Left lung (tissue), 10 donors: ENCODE measurements around the gene ZNF808. TPM values are rescaled to one million over a fixed set of nuclear protein-coding genes. Genes with fewer than 3 reads are reported as not detected.
"Not testable (repeated sequence)": the region's sequence is repeated elsewhere in the genome, so short reads cannot be mapped to it uniquely, and the experiment has no call there.

Source experiments
- ATAC-seq: fragments of 200-7000 bp; cut with Tn5 transposase; one replicate; pipeline ENCODE4 v1.9.1; 2020; ENCODE audit warnings: moderate library complexity
- DNase-seq, 4 donors: peaks; one replicate each; pipeline ENCODE4 v3.0.0-alpha.2; 2013 to 2020
- H3K27ac ChIP-seq, 2 donors: fragments of 200-600 bp; sonication (generic) in 1 of 2; one replicate each; pipeline versions ENCODE4 v1.5.0 to v1.8.0; 2020 to 2021
- H3K27me3 ChIP-seq, 2 donors: fragments of 200-600 bp; sonication (generic) in 1 of 2; one replicate each; pipeline versions ENCODE4 v1.5.0 to v1.8.0; 2020 to 2021
- H3K36me3 ChIP-seq, 2 donors: fragments of 200-600 bp; sonication (generic) in 1 of 2; one replicate each; pipeline versions ENCODE4 v1.5.0 to v1.8.0; 2020 to 2021
- H3K4me1 ChIP-seq, 2 donors: fragments of 200-600 bp; one replicate each; pipeline ENCODE4 v1.8.0; 2021
- H3K4me3 ChIP-seq, 2 donors: fragments of 200-600 bp; sonication (generic) in 1 of 2; one replicate each; pipeline versions ENCODE4 v1.5.0 to v1.8.0; 2020 to 2021; ENCODE audit warnings: mild to moderate bottlenecking in 1 of 2
- H3K9me3 ChIP-seq, 2 donors: fragments of 200-600 bp; sonication (generic) in 1 of 2; one replicate each; pipeline versions ENCODE4 v1.5.0 to v1.8.0; 2020 to 2021
- intact Hi-C, 2 donors: fragments of 100-400 bp; cut with DNase I; formaldehyde crosslinking; loops; one replicate each; pipeline versions ENCODE4 v1.11.2 to v1.14.2; 2022
- polyA plus RNA-seq, 6 donors: library from polyadenylated mRNA; unstranded; fragments of 120-200 nt; gene quantifications; one replicate each; pipeline ENCODE4 v1.2.1, GENCODE V29; 2013; ENCODE audit not compliant: insufficient read length in 6 of 6
- total RNA-seq, 2 donors: library from RNA; stranded (reverse); fragmentation: NEBNext Ultra II Directional; extraction: Animal tissue kit (Norgen Biotek cat#: 25700); gene quantifications; one replicate each; pipeline ENCODE4 v1.2.1, GENCODE V29; 2021
- TF ChIP-seq, protein P1 (sequence below), 2 donors: fragments of 200-600 bp; sonication (generic) in 1 of 2; IDR thresholded peaks; one replicate each; pipeline versions ENCODE4 v1.5.0 to v1.8.0; 2021; ENCODE audit warnings: antibody characterized with exemption in 2 of 2
- donor health status: DM: no; HTN: yes; CAD: no.
- donor health status: DM: no; HTN: no; CAD: no.

The ZNF808 gene
- total and polyA plus RNA-seq, 8 donors = 13.9 to 24.6 (median 19.0) TPM

DNA sequence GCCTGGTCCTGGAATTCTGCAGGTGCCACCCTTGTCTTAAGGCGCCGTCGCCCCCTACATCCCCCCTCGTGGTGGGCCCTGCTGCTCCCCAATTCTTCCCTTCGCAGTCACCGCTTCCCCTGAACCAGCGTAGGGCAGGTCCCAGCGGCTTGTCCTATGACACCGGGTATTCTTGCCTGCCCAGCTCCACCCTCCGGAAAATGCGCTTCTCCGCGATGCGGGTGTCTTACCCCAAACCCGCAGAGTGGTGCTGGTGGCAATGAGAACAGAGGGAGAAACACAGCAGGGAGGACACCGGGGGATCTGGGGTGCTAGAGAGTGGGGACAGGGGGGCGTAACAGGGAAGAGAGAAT, 9.0 kb downstream of the ZNF808 start:
- H3K4me3 ChIP-seq = peak overlapping the region; percentile 28 to 55
- peak overlapping the region in 1 of 2 donors; percentile 81 for H3K27ac ChIP-seq
- peaks cover 0 to 14% of the 10 kb centered on the region in 2 donors for H3K9me3 ChIP-seq
- DNase-seq (peak in 1 of 4 donors; percentile 5), ATAC-seq (peak; percentile 20)
- H3K4me1 ChIP-seq = peaks cover 0 to 21% of the 10 kb centered on the region in 2 donors
- TF ChIP-seq, protein P1, sequence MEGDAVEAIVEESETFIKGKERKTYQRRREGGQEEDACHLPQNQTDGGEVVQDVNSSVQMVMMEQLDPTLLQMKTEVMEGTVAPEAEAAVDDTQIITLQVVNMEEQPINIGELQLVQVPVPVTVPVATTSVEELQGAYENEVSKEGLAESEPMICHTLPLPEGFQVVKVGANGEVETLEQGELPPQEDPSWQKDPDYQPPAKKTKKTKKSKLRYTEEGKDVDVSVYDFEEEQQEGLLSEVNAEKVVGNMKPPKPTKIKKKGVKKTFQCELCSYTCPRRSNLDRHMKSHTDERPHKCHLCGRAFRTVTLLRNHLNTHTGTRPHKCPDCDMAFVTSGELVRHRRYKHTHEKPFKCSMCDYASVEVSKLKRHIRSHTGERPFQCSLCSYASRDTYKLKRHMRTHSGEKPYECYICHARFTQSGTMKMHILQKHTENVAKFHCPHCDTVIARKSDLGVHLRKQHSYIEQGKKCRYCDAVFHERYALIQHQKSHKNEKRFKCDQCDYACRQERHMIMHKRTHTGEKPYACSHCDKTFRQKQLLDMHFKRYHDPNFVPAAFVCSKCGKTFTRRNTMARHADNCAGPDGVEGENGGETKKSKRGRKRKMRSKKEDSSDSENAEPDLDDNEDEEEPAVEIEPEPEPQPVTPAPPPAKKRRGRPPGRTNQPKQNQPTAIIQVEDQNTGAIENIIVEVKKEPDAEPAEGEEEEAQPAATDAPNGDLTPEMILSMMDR (IDR thresholded peaks at IDR 0.05) = no peak
- no peaks in the 10 kb centered on the region for H3K27me3 ChIP-seq
- intact Hi-C loops = no loop called here
- no peaks in the 10 kb centered on the region for H3K36me3 ChIP-seq

- Histone ChIP-seq H3K9me3 (peaks cover 0 to 17% of the 10 kb centered on the region in 2 donors), H3K4me1 (peaks cover 0 to 20% of the 10 kb centered on the region in 2 donors)
- ATAC-seq, intact Hi-C loops, H3K36me3 ChIP-seq, DNase-seq, H3K4me3 ChIP-seq, H3K27ac ChIP-seq, H3K27me3 ChIP-seq: not testable (repeated sequence)
Observed at GRCh38 chr19:52538815-52539214, 11.3 kb downstream of the ZNF808 start.

GRCh38 chr19:52541176-52541575, 13.7 kb downstream of the ZNF808 start:
- H3K27me3 ChIP-seq, H3K4me3 ChIP-seq, ATAC-seq, H3K27ac ChIP-seq, DNase-seq, H3K4me1 ChIP-seq, intact Hi-C loops: not testable (repeated sequence)
- Histone ChIP-seq H3K36me3 (peaks cover 0 to 31% of the 10 kb centered on the region in 2 donors), H3K9me3 (peaks cover 0 to 30% of the 10 kb centered on the region in 2 donors)

DNA sequence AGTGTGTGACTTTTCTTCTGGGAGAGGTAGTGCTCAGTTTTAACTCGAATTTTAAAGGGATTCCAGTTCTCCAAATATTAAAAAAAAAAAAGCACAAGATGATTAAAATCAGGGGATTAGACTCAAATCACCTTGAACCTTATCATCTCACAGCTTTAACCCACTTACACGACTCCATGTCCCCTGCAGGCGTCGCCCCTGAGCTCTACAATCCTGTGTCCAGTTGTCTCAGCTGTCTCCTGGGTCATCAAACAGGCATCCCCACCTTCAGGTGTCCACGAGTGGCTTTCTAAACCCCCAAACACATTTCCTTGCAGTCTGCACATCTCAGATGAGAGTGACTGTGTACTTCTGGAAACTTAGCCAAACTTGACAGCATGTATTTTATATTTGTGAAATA, 14.1 kb downstream of the ZNF808 start:
- TF ChIP-seq, protein P1 (IDR thresholded peaks at IDR 0.05) = no peak
- H3K9me3 ChIP-seq = peaks cover 0 to 34% of the 10 kb centered on the region in 2 donors
- H3K4me3 ChIP-seq = no peak overlapping the region
- no peak overlapping the region for H3K27ac ChIP-seq
- intact Hi-C loops = no loop called here
- ATAC-seq (no peak), DNase-seq (no peak)
- H3K27me3 ChIP-seq = no peaks in the 10 kb centered on the region
- H3K4me1 ChIP-seq = peaks cover 0 to 5% of the 10 kb centered on the region in 2 donors
- peaks cover 0 to 35% of the 10 kb centered on the region in 2 donors for H3K36me3 ChIP-seq

- not testable (repeated sequence) for H3K27ac ChIP-seq
Observed at GRCh38 chr19:52542541-52542940, 15.1 kb downstream of the ZNF808 start.

GRCh38 chr19:52542984-52543664, 15.7 kb downstream of the ZNF808 start:
- Histone ChIP-seq H3K4me3 (no peak overlapping the region), H3K27me3 (no peaks in the 10 kb centered on the region), H3K4me1 (peaks cover 0 to 5% of the 10 kb centered on the region in 2 donors), H3K27ac (no peak overlapping the region), H3K36me3 (peaks cover 0 to 51% of the 10 kb centered on the region in 2 donors), H3K9me3 (peaks cover 0 to 48% of the 10 kb centered on the region in 2 donors)
- intact Hi-C loops = no loop called here
- ATAC-seq = no peak
- TF ChIP-seq, protein P1 (IDR thresholded peaks at IDR 0.05) = no peak
- DNase-seq = no peak

More at GRCh38 chr19:52542541-52542940, 15.1 kb downstream of the ZNF808 start:
- H3K4me1 ChIP-seq, H3K4me3 ChIP-seq, DNase-seq, ATAC-seq, intact Hi-C loops, H3K27me3 ChIP-seq: not testable (repeated sequence)
- H3K9me3 ChIP-seq = peaks cover 0 to 44% of the 10 kb centered on the region in 2 donors
- peaks cover 0 to 45% of the 10 kb centered on the region in 2 donors for H3K36me3 ChIP-seq
